ENCODE results near the gene LIMS2.

Gene LIMS2

DNA sequence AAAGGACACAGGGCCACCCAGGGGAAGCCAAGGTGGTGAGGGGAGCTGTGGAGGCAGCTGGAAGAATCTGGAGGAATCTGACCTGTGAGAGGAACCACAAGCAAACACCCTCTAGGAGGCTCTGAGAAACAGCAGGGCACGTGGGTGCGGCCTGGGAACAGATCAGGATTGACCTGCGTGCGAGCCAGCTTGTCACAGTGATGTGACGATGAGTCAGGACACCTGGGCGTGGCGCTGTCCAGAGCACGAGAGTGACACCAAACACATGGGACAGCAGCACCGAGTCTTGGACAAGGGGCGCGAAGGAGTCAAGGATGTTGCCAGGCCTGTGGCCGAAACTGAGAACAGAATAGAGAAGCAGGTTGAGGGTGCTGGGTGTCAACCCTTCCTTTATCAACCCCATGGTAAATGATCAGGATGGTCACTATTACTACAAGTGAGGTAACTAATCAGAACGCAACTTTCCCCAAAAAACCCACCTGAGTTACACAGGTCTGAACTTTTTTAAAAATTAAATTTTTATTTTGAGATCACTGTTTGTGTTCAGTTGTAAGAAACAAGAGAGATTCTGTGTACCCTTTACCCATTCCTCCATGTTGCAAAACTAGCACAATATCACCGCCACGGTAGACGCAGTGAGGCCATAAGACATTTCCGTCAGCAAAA lies 25.3 kb upstream of the LIMS2 start:
- no peak for FAIRE-seq

GRCh38 chr2:127698553-127699355 lies 23.4 kb upstream of the LIMS2 start:
- no peak for FAIRE-seq

DNA sequence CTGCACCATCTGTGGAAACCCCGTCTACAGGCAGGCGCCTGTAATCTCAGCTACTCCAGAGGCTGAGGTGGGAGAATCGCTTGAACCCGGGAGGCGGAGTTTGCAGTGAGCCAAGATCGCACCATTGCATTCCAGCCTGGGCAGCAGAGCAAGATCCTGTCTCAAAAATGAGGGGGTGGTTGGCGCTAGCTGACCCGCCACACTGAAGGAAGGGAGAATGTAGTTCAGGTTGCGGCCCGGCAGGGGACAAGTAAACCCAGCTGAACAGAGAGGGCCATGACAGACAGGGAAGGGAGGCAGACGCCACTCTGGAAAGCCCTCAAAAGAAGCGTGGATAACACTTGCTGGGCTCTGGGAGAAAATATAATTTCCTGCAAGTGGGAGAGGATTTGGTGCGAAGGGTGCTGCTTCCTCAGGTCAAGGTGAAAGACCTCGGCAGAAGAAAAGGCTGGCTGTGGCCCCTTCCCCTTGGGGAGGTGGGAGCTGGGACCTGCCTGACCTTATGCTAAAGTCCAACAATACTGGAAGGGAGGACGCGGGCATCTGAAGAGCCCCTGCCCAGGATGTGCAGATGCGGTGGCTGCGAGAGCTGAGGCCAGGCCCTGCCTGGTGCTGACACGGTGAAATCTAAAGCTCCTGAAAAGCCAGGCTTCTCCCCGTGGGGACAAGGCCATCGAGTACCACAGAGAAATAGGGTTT lies 22.3 kb upstream of the LIMS2 start:
- FAIRE-seq, result no peak

DNA sequence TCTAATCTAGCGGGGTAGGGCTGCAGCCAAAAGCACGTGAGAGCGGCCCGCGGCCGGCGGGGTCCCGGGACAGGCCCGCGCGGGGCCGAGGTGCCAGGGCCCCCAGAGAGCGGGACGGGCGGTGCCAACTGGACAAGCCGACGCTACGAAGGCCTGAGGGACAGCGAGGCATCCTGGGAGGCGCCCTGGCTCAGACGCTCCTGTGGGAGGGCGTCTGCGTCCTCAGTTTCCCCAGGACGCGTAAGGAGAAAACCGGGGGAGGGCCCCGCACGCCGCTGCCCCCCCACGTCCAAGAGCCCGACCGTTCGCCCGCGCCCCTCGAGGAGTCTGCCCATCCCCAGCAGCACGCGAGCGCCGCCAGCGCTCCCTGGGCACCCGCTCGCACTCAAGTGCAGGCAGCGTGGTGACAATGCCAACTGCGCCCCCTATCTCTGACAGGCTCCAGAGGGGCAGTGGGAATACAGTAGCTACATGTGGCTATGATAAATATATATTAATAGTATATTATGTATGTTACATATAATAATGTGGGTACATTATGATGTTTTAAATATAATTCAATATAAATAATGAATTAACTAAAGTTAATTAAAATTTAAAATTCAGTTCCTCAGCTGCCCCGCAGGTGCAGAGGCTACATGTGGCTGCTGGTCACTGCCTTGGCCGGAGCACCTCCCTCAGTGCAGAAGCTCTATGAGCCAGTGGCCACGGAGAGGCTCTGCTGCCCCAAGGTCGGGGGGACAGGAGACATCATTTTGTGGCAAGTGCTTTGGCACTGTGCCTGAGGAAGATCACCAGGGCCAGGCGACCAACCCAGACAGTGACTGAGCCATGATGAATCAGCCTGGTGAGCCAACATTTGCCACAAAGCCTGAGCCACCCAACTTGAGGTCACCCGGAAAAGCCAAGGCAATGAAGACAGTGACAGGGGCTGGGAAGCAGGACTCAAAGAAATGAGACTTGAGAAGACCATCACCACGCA lies 20.5 kb upstream of the LIMS2 start:
- no peak for FAIRE-seq

DNA sequence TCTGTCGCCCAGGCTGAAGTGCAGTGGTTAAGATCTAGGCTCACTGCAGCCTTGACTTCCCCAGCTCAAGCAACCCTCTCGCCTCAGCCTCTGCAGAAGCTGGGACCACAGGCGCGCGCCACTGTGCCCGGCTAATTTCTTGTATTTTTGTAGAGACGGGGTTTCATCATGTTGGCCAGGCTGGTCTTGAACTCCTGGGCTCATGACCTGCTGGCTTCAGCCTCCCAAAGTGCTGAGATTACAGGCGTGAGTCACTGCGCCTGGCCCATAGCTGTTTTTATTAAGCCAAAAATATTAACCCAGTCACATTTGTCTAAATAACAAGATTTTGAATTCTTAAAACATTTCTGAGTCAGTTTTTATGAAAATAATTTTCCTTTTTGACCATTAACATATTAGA lies 19.7 kb upstream of the LIMS2 start:
- no peak for FAIRE-seq

DNA sequence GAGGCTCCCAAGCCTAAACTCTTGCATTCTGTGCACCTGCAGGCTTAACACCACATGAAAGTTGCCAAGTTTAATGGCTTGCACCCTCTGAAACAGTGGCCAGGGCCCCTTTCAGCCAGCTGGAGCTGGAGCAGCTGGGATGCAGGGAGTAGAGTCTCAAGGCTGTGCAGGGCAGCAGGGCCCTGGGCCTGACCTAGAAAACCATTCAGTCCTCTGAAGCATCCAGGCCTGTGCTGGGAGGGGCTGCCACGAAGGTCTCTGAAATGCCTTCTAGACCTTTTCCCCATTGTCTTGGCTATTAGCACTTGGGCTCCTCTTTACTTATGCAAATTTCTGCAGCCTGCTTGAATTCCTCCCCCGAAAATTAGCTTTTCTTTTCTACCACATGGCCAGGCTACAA lies 15.4 kb upstream of the LIMS2 start:
- FAIRE-seq, result no peak

- no peak for FAIRE-seq
Observed at GRCh38 chr2:127688405-127688804, 13.1 kb upstream of the LIMS2 start.

- no peak for FAIRE-seq
Observed at GRCh38 chr2:127685410-127686080, 10.2 kb upstream of the LIMS2 start.

DNA sequence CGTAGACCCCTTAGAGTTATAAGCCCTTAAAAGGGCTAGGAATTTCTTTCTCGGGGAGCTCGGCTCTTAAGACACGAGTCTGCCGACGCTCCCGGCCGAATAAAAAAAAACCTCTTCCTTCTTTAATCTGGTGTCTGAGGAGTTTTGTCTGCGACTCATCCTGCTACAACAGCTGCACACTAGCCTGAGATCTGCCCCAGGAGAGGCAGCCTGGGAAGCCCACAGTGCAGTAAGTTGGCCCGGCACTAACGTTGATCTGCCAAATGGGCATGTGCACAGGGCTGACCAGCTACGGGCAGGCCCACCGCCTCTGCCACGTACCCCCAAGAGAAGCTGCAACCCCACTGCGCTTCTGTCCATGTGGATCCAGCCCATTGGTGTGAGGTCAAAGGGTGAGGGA lies 8.4 kb upstream of the LIMS2 start:
- FAIRE-seq, result no peak

DNA sequence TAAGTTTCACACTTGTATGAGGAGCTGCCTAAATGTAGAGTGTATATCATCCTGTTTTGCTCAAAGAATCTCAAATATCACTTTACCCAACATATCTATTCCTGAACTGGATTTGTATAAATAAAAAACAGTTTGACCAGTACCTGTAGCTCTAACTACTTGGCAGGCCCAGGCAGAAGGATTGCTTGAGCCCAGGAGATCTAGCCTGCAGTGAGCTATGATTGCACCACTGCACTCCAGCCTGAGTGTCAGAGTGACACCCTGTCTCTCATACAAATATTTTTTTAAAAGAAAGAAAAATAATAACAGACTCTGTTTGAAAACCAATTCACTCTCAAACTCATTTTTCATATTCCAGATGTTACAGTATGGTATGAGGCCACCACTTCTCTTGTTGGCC lies 7.7 kb upstream of the LIMS2 start:
- no peak for FAIRE-seq

- FAIRE-seq, result no peak
Observed at GRCh38 chr2:127681976-127682857, 6.9 kb upstream of the LIMS2 start.

DNA sequence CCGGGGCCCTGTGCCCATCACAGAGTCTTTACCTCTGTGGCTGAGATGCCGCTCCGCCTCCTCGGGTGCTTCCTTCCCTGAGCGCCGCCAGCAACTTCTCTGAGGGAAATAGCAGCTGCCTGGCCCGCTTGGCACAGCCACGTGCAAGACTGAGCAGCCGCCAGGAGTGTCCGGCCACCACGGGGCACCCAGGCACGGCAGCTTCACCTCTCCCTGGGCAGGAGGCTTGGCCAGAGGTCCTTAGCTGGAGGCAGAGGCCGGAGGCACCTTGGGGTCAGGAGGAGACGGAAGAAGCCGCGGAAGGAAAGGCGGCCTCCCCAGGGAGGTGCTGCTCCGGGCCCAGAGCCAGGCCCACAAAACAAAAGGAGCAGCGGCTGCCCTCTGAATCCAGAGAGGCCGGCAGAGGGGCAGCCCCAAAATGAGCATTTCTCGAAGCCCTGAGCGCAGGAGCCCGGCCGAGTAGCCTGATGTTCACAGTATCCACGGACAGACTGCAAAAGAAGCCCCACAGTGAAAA lies 6.0 kb upstream of the LIMS2 start:
- FAIRE-seq, result no peak

- FAIRE-seq, result no peak
Observed at GRCh38 chr2:127680706-127681287, 5.5 kb upstream of the LIMS2 start.

DNA sequence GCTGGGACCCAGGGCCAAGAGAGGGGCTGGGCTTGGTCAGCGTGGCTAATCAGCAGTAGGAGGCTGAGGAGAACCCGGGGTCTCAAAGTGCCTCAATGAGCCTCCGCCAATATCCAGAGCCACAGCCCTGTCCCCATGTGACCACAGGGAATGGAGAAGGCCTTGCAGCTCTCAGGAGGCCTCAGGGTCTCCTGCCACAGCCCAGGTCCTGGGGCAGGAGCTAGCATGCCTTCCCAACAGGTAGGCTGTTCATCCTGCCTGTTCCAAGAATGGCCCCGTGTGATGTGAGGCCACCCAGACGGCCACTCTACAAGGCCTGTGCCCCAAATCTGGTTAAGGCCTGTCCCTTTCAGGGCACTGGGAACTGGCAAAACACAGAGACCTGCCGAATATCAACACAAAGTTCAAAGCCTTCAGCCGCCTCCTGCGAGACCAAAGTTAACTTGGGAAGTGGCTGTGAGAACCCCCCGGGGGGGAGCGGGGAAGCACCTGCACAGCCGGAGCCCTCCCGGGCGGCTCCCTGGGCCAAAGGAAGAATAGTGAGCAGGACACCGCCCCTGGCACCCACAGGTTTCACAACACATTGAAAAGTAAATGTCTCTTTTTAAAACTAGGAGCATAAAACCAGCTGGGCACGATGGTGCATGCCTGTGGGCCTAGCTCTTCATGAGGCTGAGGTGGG lies 4.5 kb upstream of the LIMS2 start:
- no peak for FAIRE-seq

DNA sequence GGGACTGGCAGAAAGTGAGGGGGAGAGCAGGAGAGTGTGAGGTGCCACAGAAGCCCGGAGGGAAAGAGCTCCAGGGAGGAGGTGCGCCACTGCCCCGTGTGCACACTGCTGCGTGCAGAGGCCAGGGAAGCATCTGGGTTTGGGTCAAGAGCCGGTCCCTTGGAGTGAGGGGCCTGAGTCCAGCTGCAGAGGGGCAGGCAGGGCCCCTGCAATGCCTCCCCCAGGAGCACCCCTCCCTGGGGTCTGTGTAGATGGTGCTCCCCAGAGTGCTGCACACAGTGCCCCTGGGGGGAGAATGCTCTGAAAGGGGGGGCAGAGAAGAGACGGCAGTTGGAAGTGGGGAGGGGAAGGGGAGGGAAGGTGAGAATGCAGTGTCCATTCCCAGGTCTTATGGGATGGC lies 3.7 kb upstream of the LIMS2 start:
- no peak for FAIRE-seq

DNA sequence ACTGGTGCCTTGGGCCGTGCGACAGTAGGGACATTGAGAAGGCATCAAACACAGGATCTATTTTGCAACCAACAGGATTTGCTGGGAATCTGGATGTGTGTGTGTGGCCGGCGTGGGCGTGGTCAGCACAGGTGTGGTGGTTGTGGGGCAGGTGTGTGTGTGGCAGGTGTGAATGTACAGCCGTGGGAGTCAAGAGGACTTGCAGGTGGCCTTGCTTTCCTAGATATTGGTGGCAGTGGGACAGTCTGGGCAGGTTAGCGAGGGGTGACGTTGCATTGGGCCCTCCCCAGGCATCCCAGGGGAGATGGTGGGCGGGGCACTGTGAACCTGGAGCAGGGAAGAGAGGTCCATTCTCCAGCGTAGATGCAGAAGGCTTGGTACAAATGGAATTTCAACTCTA lies 3.2 kb upstream of the LIMS2 start:
- FAIRE-seq, result no peak

DNA sequence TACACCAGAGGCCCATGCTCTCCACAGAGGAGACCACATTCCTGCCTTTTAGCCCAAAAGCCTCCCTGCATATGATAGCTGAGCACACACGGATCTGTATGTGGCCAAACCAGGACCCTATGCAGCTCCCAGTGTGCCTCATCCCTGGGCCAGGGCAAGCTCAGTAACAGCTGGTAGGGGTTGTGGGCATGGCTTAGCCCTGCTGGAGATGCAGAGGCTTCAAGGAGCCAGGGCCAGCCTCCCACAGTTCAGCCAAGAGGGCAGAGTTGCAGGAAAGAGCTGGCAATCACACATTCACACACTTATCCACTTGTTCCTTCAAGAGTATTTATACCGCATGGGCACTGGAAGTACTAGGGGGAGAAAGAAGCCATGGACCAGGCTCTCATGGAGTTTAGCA lies 1.6 kb upstream of the LIMS2 start:
- no peak for FAIRE-seq

- no peak for FAIRE-seq
Observed at GRCh38 chr2:127674241-127675209, 805 bp downstream of the LIMS2 start.

Data from TTC549 (cell line).